ENCODE results near the gene GRIA4.
"Not testable (repeated sequence)": the region's sequence is repeated elsewhere in the genome, so short reads cannot be mapped to it uniquely, and the experiment has no call there.

GRIA4 gene

DNA sequence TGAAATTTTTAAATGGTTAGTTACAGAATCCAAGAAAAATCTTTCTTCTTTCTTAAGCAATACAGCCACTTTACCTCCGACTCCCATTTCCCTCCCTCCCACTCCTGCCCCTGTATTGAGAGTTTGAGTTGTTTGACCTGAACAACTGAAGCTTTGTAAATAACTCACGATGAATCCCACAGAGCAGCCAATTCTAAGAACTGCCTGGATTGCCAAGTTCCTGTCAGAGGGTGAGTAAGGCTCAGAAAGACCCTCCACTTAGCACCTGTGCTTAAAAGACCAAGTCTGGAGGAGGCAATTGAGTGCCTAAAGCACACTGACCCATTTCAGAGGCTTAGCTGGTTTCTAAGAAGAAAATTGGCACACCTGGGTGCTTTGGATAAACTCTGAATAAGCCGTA lies 253.7 kb downstream of the GRIA4 start:
- POLR2A ChIA-PET = no interaction called here
- Histone ChIP-seq H3K36me3 (ENCODE audit: control insufficient read depth in 4 of 4, insufficient read depth in 4 of 4, low read length in 3 of 4) (no peaks in the 10 kb centered on the region), H3K4me1 (ENCODE audit: control extremely low read depth in 1 of 4, control insufficient read depth in 4 of 4, insufficient read depth in 4 of 4, low read length in 3 of 4) (no peaks in the 10 kb centered on the region), H3K27ac (ENCODE audit: insufficient read depth in 1 of 2, low read depth in 1 of 2, low read length in 2 of 2, poor library complexity in 1 of 2, severe bottlenecking in 2 of 2) (no peak overlapping the region), H3K4me3 (ENCODE audit: control insufficient read depth in 1 of 7, extremely low read depth in 1 of 7, insufficient read depth in 4 of 7, low read depth in 2 of 7, low read length in 6 of 7) (no peak overlapping the region), H3K9me3 (ENCODE audit: control extremely low read depth in 1 of 5, control insufficient read depth in 4 of 5, insufficient read depth in 2 of 5, low read depth in 1 of 5, low read length in 4 of 5) (no peaks in the 10 kb centered on the region), H3K27me3 (replicated peaks in 2 of 5; ENCODE audit: control insufficient read depth in 4 of 5, insufficient read depth in 5 of 5, low read length in 4 of 5) (peaks cover 0 to 2% (median 0%) of the 10 kb centered on the region in 5 experiments)
- CTCF ChIA-PET = interaction anchor here (0.8 to 2.6 kb wide), 13 partner anchors 8 to 1699 kb away, joined by 3 to 11 read pairs (median 5); partner anchors contain the start of gene PDGFD
- WGBS (ENCODE audit: insufficient coverage) = 58% methylated on average over 2 of the region's 3 CpGs
- no peak for DNase-seq

GRCh38 chr11:105867742-105868141 lies 257.9 kb downstream of the GRIA4 start:
- Histone ChIP-seq H3K36me3 (ENCODE audit: control insufficient read depth in 4 of 4, insufficient read depth in 4 of 4, low read length in 3 of 4) (no peaks in the 10 kb centered on the region), H3K27me3 (replicated peaks in 2 of 5; ENCODE audit: control insufficient read depth in 4 of 5, insufficient read depth in 5 of 5, low read length in 4 of 5) (peaks cover 0 to 2% (median 0%) of the 10 kb centered on the region in 5 experiments), H3K4me3 (ENCODE audit: control insufficient read depth in 1 of 7, extremely low read depth in 1 of 7, insufficient read depth in 4 of 7, low read depth in 2 of 7, low read length in 6 of 7) (no peak overlapping the region), H3K4me1 (ENCODE audit: control extremely low read depth in 1 of 4, control insufficient read depth in 4 of 4, insufficient read depth in 4 of 4, low read length in 3 of 4) (no peaks in the 10 kb centered on the region), H3K9me3 (ENCODE audit: control extremely low read depth in 1 of 5, control insufficient read depth in 4 of 5, insufficient read depth in 2 of 5, low read depth in 1 of 5, low read length in 4 of 5) (no peaks in the 10 kb centered on the region), H3K27ac (ENCODE audit: insufficient read depth in 1 of 2, low read depth in 1 of 2, low read length in 2 of 2, poor library complexity in 1 of 2, severe bottlenecking in 2 of 2) (no peak overlapping the region)
- no peak for DNase-seq
- WGBS (ENCODE audit: insufficient coverage) = 80% methylated on average over 1 of the region's 2 CpGs
- POLR2A ChIA-PET = no interaction called here
- CTCF ChIA-PET = interaction anchor here (1.2 kb wide), 1 partner anchor 1614 kb away, joined by 3 read pairs; no protein-coding TSS in a partner anchor

DNA sequence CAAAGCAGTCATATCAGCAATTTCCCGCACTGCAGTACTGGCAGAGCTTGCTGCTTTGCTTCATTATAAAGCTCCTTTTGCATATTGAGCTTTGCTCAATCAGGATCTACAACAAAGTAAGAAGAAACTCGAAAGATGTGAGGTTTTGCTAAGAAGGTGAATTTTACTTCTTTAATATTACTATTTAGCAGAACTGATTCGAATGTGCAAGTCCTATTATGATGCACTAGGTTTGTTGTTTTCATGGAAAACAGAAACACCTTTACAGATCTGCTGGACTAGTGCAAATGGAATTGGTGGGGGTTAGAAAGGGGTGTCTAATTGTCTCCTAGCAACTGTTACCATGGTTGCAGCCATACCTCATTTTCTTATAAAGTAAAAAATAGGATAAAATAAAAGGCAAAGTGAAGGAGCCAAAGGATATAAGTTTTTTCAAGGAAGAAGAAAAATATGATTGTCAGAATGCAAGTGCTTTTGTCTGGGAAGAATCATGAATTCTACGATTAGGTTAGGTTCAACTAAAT lies 259.0 kb downstream of the GRIA4 start:
- WGBS (ENCODE audit: insufficient coverage) = 88% methylated on average over 1 of the region's 4 CpGs
- DNase-seq = no peak
- ChIA-PET CTCF (no interaction called here), POLR2A (no interaction called here)
- Histone ChIP-seq H3K27me3 (replicated peaks in 2 of 5; ENCODE audit: control insufficient read depth in 4 of 5, insufficient read depth in 5 of 5, low read length in 4 of 5) (peaks cover 0 to 2% (median 0%) of the 10 kb centered on the region in 5 experiments), H3K4me3 (ENCODE audit: control insufficient read depth in 1 of 7, extremely low read depth in 1 of 7, insufficient read depth in 4 of 7, low read depth in 2 of 7, low read length in 6 of 7) (no peak overlapping the region), H3K9me3 (ENCODE audit: control extremely low read depth in 1 of 5, control insufficient read depth in 4 of 5, insufficient read depth in 2 of 5, low read depth in 1 of 5, low read length in 4 of 5) (no peaks in the 10 kb centered on the region), H3K27ac (ENCODE audit: insufficient read depth in 1 of 2, low read depth in 1 of 2, low read length in 2 of 2, poor library complexity in 1 of 2, severe bottlenecking in 2 of 2) (no peak overlapping the region), H3K4me1 (ENCODE audit: control extremely low read depth in 1 of 4, control insufficient read depth in 4 of 4, insufficient read depth in 4 of 4, low read length in 3 of 4) (no peaks in the 10 kb centered on the region), H3K36me3 (ENCODE audit: control insufficient read depth in 4 of 4, insufficient read depth in 4 of 4, low read length in 3 of 4) (no peaks in the 10 kb centered on the region)

GRCh38 chr11:105870516-105871113 lies 260.7 kb downstream of the GRIA4 start:
- H3K27me3 ChIP-seq (replicated peaks in 2 of 5; ENCODE audit: control insufficient read depth in 4 of 5, insufficient read depth in 5 of 5, low read length in 4 of 5) = peaks cover 0 to 2% (median 0%) of the 10 kb centered on the region in 5 experiments
- POLR2A ChIA-PET = no interaction called here
- CTCF ChIA-PET = no interaction called here
- H3K27ac ChIP-seq (ENCODE audit: insufficient read depth in 1 of 2, low read depth in 1 of 2, low read length in 2 of 2, poor library complexity in 1 of 2, severe bottlenecking in 2 of 2) = no peak overlapping the region
- H3K36me3 ChIP-seq (ENCODE audit: control insufficient read depth in 4 of 4, insufficient read depth in 4 of 4, low read length in 3 of 4) = no peaks in the 10 kb centered on the region
- DNase-seq = no peak
- WGBS (ENCODE audit: insufficient coverage) = 95% methylated on average over 7 of the region's 8 CpGs
- H3K4me1 ChIP-seq (ENCODE audit: control extremely low read depth in 1 of 4, control insufficient read depth in 4 of 4, insufficient read depth in 4 of 4, low read length in 3 of 4) = no peaks in the 10 kb centered on the region
- no peaks in the 10 kb centered on the region for H3K9me3 ChIP-seq (ENCODE audit: control extremely low read depth in 1 of 5, control insufficient read depth in 4 of 5, insufficient read depth in 2 of 5, low read depth in 1 of 5, low read length in 4 of 5)
- H3K4me3 ChIP-seq (ENCODE audit: control insufficient read depth in 1 of 7, extremely low read depth in 1 of 7, insufficient read depth in 4 of 7, low read depth in 2 of 7, low read length in 6 of 7) = no peak overlapping the region

- Histone ChIP-seq H3K27ac (ENCODE audit: insufficient read depth in 1 of 2, low read depth in 1 of 2, low read length in 2 of 2, poor library complexity in 1 of 2, severe bottlenecking in 2 of 2) (no peak overlapping the region), H3K9me3 (ENCODE audit: control extremely low read depth in 1 of 5, control insufficient read depth in 4 of 5, insufficient read depth in 2 of 5, low read depth in 1 of 5, low read length in 4 of 5) (no peaks in the 10 kb centered on the region), H3K27me3 (replicated peaks in 2 of 5; ENCODE audit: control insufficient read depth in 4 of 5, insufficient read depth in 5 of 5, low read length in 4 of 5) (no peaks in the 10 kb centered on the region), H3K36me3 (ENCODE audit: control insufficient read depth in 4 of 4, insufficient read depth in 4 of 4, low read length in 3 of 4) (no peaks in the 10 kb centered on the region), H3K4me1 (ENCODE audit: control extremely low read depth in 1 of 4, control insufficient read depth in 4 of 4, insufficient read depth in 4 of 4, low read length in 3 of 4) (no peaks in the 10 kb centered on the region), H3K4me3 (ENCODE audit: control insufficient read depth in 1 of 7, extremely low read depth in 1 of 7, insufficient read depth in 4 of 7, low read depth in 2 of 7, low read length in 6 of 7) (no peak overlapping the region)
- POLR2A ChIA-PET = no interaction called here
- 94% methylated on average over 3 of the region's 3 CpGs for WGBS (ENCODE audit: insufficient coverage)
- CTCF ChIA-PET = no interaction called here
- DNase-seq = no peak
Measured at GRCh38 chr11:105878510-105878909, 268.6 kb downstream of the GRIA4 start.

- H3K27me3 ChIP-seq (replicated peaks in 2 of 5; ENCODE audit: control insufficient read depth in 4 of 5, insufficient read depth in 5 of 5, low read length in 4 of 5); CTCF ChIA-PET; H3K4me3 ChIP-seq (ENCODE audit: control insufficient read depth in 1 of 7, extremely low read depth in 1 of 7, insufficient read depth in 4 of 7, low read depth in 2 of 7, low read length in 6 of 7); H3K9me3 ChIP-seq (ENCODE audit: control extremely low read depth in 1 of 5, control insufficient read depth in 4 of 5, insufficient read depth in 2 of 5, low read depth in 1 of 5, low read length in 4 of 5); POLR2A ChIA-PET; DNase-seq; H3K27ac ChIP-seq (ENCODE audit: insufficient read depth in 1 of 2, low read depth in 1 of 2, low read length in 2 of 2, poor library complexity in 1 of 2, severe bottlenecking in 2 of 2); H3K36me3 ChIP-seq (ENCODE audit: control insufficient read depth in 4 of 4, insufficient read depth in 4 of 4, low read length in 3 of 4); H3K4me1 ChIP-seq (ENCODE audit: control extremely low read depth in 1 of 4, control insufficient read depth in 4 of 4, insufficient read depth in 4 of 4, low read length in 3 of 4): not testable (repeated sequence)
- 81% methylated on average over 3 of the region's 5 CpGs for WGBS (ENCODE audit: insufficient coverage)
Measured at GRCh38 chr11:105878927-105879326, 269.1 kb downstream of the GRIA4 start.

DNA sequence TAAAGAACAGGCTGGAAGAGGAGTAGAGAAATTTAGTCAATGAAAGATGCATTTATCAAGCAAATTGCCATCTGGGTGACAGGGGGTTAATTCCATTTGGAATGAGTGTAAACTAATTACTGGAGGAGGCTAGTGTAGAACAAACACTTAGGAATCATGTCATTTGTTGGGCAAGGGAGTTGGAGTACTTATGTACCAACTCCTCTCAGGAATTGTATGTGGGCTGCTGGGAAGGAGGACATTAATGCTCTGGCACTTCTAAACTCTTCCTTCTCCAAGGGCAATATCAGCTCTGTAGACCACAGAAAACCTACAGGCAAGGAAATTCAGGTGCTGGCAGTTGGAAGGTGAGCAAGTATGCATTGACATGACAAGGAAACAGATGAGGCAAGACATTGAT lies 271.2 kb downstream of the GRIA4 start:
- ChIA-PET POLR2A (no interaction called here), CTCF (no interaction called here)
- Histone ChIP-seq H3K27ac (ENCODE audit: insufficient read depth in 1 of 2, low read depth in 1 of 2, low read length in 2 of 2, poor library complexity in 1 of 2, severe bottlenecking in 2 of 2) (no peak overlapping the region), H3K36me3 (ENCODE audit: control insufficient read depth in 4 of 4, insufficient read depth in 4 of 4, low read length in 3 of 4) (no peaks in the 10 kb centered on the region), H3K4me3 (ENCODE audit: control insufficient read depth in 1 of 7, extremely low read depth in 1 of 7, insufficient read depth in 4 of 7, low read depth in 2 of 7, low read length in 6 of 7) (no peak overlapping the region), H3K27me3 (replicated peaks in 2 of 5; ENCODE audit: control insufficient read depth in 4 of 5, insufficient read depth in 5 of 5, low read length in 4 of 5) (no peaks in the 10 kb centered on the region), H3K4me1 (ENCODE audit: control extremely low read depth in 1 of 4, control insufficient read depth in 4 of 4, insufficient read depth in 4 of 4, low read length in 3 of 4) (no peaks in the 10 kb centered on the region), H3K9me3 (ENCODE audit: control extremely low read depth in 1 of 5, control insufficient read depth in 4 of 5, insufficient read depth in 2 of 5, low read depth in 1 of 5, low read length in 4 of 5) (no peaks in the 10 kb centered on the region)
- DNase-seq = no peak
